NCI-H526 (cell line): ENCODE results near the gene CAT.

ENCODE experiments used
- DNase-seq, 2 experiments: peaks; one replicate each; lab custom pipeline; 2025; lab: John Stamatoyannopoulos, UW

Gene CAT

DNA sequence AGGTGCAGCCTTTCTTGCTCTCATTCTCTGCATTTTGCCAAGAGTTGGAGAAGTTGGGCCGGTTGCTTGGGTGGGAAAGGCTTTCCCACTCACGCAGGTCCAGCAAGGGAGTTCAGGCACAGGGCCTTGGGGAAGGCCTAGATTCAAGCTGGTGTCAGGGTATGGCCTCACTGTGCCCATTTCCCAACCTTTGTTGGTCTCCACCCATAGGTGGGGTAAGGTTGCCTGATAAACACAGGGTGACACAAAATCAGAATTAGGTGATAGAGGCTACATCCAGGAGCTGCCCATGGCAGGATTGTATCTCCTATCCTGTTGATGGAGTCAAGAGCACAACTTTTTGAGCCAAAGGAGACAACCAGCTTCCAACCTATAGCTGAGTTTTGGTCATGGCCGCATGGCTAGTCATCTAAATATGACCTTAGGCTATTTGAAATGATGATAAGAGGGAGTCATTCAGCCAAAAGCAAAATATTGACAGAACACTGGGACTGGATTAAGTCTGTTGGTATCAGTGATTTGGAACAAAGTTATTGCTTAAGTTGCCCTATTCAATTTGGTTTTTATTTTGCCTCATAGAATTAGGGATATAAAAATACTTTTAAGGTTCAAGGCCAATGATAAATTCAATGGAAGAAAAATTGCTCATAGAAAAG, 20.9 kb downstream of the CAT start:
- no peak for DNase-seq

GRCh38 chr11:34460278-34460677, 21.5 kb downstream of the CAT start:
- no peak for DNase-seq

GRCh38 chr11:34461215-34461614, 22.5 kb downstream of the CAT start:
- no peak for DNase-seq

DNA sequence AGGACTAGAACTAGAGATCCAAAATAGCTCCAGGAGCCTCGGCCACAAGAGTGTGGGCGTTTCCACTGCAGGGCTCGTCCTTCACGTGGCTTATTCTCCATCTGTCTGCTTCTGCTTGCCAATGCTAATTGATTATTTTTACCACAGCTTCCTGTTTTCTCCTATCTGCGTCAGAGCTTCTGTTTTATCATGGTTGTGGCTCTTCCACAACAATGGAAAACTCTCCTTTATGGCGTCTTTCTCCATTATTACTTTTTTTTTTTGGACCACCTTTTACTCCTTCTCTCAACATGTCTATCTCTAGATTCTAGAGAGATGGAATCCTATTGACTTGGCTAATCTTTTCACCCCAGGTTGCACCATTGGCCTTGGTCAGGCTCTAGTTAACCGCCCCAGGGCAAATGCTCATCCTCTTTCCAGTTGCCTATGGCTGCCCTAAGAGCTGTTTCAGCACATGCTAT, 25.9 kb downstream of the CAT start:
- DNase-seq: no peak

- DNase-seq: no peak
Measured at GRCh38 chr11:34466802-34467488, 28.2 kb downstream of the CAT start.

DNA sequence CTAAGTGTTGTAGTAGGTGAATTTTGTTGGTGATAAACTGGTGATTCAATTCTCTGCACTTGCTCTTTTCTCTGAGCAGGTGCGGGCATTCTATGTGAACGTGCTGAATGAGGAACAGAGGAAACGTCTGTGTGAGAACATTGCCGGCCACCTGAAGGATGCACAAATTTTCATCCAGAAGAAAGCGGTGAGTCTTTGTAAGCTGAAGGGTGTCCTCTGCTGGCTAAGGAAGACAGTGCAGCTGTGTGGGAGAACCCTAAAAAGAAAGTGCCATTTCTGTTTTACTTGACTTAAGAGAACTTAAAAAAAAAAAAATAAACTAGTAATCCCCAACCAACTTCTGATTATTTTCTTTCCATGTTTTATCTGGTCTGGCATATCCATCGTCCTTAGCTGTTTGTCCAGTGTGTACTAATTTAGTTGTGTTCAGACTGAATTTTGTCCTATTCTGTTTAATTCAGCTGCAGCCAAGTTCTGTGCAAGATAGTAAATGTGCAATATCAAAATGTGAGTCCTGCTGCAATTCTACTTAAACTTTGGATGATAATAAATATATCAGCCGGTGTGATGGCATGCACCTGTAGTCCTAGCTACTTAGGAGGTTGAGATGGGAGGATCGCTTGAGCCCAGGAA, 29.6 kb downstream of the CAT start:
- peak; percentile 13 to 61 for DNase-seq

GRCh38 chr11:34473603-34474169, 35.0 kb downstream of the CAT start:
- DNase-seq: no peak

- DNase-seq: no peak
Measured at GRCh38 chr11:34475656-34476055, 36.9 kb downstream of the CAT start.

DNA sequence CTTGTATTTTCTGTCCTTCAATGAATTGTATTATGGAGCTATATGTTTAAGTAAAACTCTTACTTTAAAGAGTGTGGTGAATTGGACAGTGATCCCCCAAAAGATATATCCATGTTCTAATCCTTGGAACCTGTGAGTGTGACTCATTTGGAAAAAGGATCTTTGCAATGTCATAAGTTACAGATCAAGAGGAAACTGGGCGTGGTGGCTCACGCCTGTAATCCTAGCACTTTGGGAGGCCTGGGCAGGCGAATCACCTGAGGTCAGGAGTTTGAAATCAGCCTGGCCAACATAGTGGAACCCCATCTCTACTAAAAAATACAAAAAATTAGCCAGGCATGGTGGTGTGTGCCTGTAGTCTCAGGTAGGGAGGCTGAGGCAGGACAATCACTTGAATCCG, 38.1 kb downstream of the CAT start:
- DNase-seq: no peak

- no peak for DNase-seq
Measured at GRCh38 chr11:34478845-34479663, 40.3 kb downstream of the CAT start.

GRCh38 chr11:34480314-34480713, 41.6 kb downstream of the CAT start:
- no peak for DNase-seq

- no peak for DNase-seq
Measured at GRCh38 chr11:34481307-34481706, 42.6 kb downstream of the CAT start.

- no peak for DNase-seq
Measured at GRCh38 chr11:34483106-34483874, 44.6 kb downstream of the CAT start.

GRCh38 chr11:34487430-34487829, 48.7 kb downstream of the CAT start:
- no peak for DNase-seq

DNA sequence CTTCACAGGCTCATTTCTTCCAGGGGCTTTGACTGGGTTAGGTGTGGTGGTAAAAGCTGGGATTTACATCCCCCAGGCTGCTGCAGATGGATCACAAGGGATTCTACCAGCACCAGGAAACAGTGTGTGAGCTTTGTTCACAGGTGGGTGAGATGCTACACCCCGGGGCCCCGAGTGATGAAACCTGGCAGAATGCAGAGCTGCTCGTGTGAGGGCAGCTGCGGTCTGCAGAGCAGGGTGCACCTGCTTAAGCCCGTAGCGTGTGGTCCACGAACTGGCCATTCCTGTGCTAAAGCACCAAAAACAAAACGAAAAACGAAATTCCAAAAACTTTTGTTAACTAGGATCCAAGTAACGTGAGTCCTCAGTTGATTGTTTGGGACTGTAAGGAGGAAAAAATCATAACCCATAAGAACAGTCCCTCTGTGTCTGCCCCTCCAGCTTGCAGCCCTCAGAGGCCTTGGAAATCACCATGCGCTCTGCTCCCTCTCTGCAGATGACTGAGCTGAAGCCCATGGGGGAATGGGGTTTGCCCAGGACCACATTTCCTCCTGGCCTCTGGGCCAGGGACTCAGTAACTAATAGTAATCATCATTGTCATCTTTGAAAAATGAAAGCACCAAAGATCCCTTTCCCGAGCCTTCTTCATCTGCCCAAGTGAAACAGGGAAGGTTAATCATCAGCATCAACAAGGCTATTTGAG, 50.3 kb downstream of the CAT start:
- no peak for DNase-seq

DNA sequence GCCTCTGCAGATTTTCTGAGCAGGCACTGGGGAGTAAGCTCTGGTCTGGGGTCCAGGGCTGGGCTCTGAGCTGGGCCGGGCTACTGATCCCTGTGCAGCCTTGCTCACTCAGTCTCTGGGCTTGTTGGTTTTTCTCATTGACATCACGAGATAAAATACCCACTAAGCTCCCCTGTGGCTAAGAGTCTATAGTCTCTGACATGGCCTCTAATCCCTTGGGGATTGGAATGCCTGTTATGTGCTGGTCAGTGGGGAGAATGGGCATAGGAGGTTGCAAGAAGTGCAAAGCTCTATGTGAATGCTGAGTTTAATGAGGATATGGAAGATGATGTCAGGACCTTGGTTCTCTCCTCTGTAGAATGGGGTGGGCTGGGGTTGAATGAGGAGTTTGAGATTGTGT, 51.6 kb downstream of the CAT start:
- no peak for DNase-seq

GRCh38 chr11:34492806-34493414, 54.2 kb downstream of the CAT start:
- DNase-seq: peak; percentile 68 to 88

DNA sequence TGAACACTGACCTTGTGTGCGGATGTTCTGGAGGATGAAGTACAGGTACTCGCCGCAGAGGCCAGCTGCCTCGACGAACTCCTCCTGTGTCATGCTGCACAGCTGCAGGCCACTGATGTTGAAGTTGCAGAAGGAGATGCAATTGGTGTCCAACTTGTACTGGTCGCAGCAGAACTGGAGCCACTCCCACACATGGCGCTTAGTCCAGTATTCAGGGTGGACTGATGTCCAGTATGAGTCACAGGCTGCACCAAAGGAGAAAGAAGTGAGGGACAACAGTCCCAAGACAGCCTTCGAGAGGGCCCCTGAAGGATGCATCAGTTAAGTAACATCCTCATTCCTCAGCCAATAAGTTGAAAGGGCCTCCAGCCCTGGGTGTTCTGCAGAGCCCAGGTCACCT, 54.7 kb downstream of the CAT start:
- no peak for DNase-seq

- DNase-seq: no peak
Measured at GRCh38 chr11:34493926-34494595, 55.3 kb downstream of the CAT start.
